GM12878 (cell line): Measurements from ENCODE around the gene HABP2. TPM values are rescaled to one million over a fixed set of nuclear protein-coding genes. Genes with fewer than 3 reads are reported as not detected.

Source experiments
- ATAC-seq: fragments of 200-7000 bp; cut with Tn5 transposase; 3 replicates; pipeline ENCODE4 v1.9.1; 2020; ENCODE audit warnings: mild to moderate bottlenecking, moderate library complexity
- BruUV-seq: library from RNA; stranded (reverse); fragments of 400-500 nt; replicated peaks from 2 replicates; lab custom pipeline; 2021; lab: Mats Ljungman, UMichigan
- CTCF ChIA-PET: fragments of 300-600 bp; sonication (Branson Sonifier 250); formaldehyde crosslinking; extraction: SDS; loops from one replicate; lab custom pipeline; 2021; ENCODE audit warnings: inconsistent platforms; lab: Yijun Ruan, JAX
- POLR2A ChIA-PET: fragments of 350-600 bp; formaldehyde crosslinking; extraction: SDS; loops from one replicate; lab custom pipeline; 2021; ENCODE audit warnings: inconsistent platforms; lab: Charles Lee
- RAD21 ChIA-PET: fragments of 300-600 bp; sonication (Branson Sonifier 250); formaldehyde crosslinking; loops from one replicate; lab custom pipeline; 2023; ENCODE audit warnings: antibody characterized with exemption; ENCODE audit not compliant: unreplicated experiment; lab: Charles Lee
- SMC1A ChIA-PET: fragments of 300-600 bp; sonication (Branson Sonifier 250); formaldehyde crosslinking; loops from one replicate; lab custom pipeline; 2023; ENCODE audit not compliant: unreplicated experiment, uncharacterized antibody; lab: Charles Lee
- DNase-seq: peaks from one replicate; pipeline ENCODE4 v3.0.0-alpha.2; 2011; ENCODE audit warnings: low read depth, low spot score
- FAIRE-seq: peaks from 3 replicates; lab custom pipeline; 2011; peaks lifted over from hg19 to GRCh38; lab: Jason Lieb, UNC
- H2AFZ ChIP-seq: 2 replicates; pipeline ENCODE4 v1.6.0; 2011; ENCODE audit warnings: low read depth, low read length, control low read depth; ENCODE audit not compliant: control insufficient read depth
- H3K27ac ChIP-seq: 2 replicates; pipeline ENCODE4 v1.5.1; 2011; ENCODE audit warnings: control low read depth; ENCODE audit not compliant: control insufficient read depth, insufficient read depth
- H3K27me3 ChIP-seq, 2 experiments: replicated peaks in 1 of 2; 2 replicates each; pipeline versions ENCODE4 v1.6.0 to v1.6.1; 2011; ENCODE audit warnings: low read length in 1 of 2; ENCODE audit not compliant: control insufficient read depth in 2 of 2, insufficient read depth in 2 of 2
- H3K36me3 ChIP-seq, 2 experiments: 2 replicates each; pipeline ENCODE4 v1.5.1; 2011; ENCODE audit warnings: low read length in 1 of 2; ENCODE audit not compliant: control insufficient read depth in 2 of 2, insufficient read depth in 2 of 2
- H3K4me1 ChIP-seq: 2 replicates; pipeline ENCODE4 v1.6.1; 2011; ENCODE audit warnings: mild to moderate bottlenecking, low read length, moderate library complexity, mixed read lengths; ENCODE audit not compliant: control insufficient read depth, insufficient read depth
- H3K4me2 ChIP-seq: 2 replicates; pipeline ENCODE4 v1.6.0; 2011; ENCODE audit warnings: control low read depth; ENCODE audit not compliant: control insufficient read depth, insufficient read depth
- H3K4me3 ChIP-seq: fragments of 200-600 bp; sonication (generic); 2 replicates; pipeline ENCODE4 v1.5.1; 2016
- H3K79me2 ChIP-seq: 2 replicates; pipeline ENCODE4 v1.6.0; 2011; ENCODE audit warnings: low read length; ENCODE audit not compliant: control insufficient read depth, insufficient read depth
- H3K9ac ChIP-seq: 2 replicates; pipeline ENCODE4 v1.8.0; 2011; ENCODE audit warnings: low read length, control low read depth, mixed read lengths; ENCODE audit not compliant: control insufficient read depth, insufficient read depth
- H3K9me3 ChIP-seq: replicated peaks from 3 replicates; pipeline ENCODE4 v1.5.1; 2011; ENCODE audit warnings: mild to moderate bottlenecking, low read length; ENCODE audit not compliant: control insufficient read depth, insufficient read depth
- H4K20me1 ChIP-seq: 2 replicates; pipeline ENCODE4 v1.6.0; 2011; ENCODE audit not compliant: control insufficient read depth, insufficient read depth
- BCL11A ChIP-seq: IDR thresholded peaks from 2 replicates; pipeline ENCODE4 v1.6.1; 2011; ENCODE audit warnings: low read depth, low read length
- CBX3 ChIP-seq: fragments of 200-600 bp; sonication (generic); IDR thresholded peaks from 2 replicates; pipeline ENCODE4 v1.6.1; 2016; ENCODE audit warnings: low read depth, borderline replicate concordance
- CREM ChIP-seq: IDR thresholded peaks from 2 replicates; pipeline ENCODE4 v1.6.1; 2014; ENCODE audit warnings: antibody characterized with exemption, low read depth
- GATAD2B ChIP-seq: fragments of 450-650 bp; conservative IDR thresholded peaks from 2 replicates; pipeline ENCODE4 v1.6.1; 2017; ENCODE audit warnings: low read depth, mild to moderate bottlenecking, moderate library complexity
- HDAC2 ChIP-seq: fragments of 200-600 bp; sonication (generic); IDR thresholded peaks from 2 replicates; pipeline ENCODE4 v1.6.1; 2017
- NFIC ChIP-seq: IDR thresholded peaks from 2 replicates; pipeline ENCODE4 v1.6.1; 2012; ENCODE audit warnings: low read depth, mild to moderate bottlenecking, inconsistent platforms, low read length, moderate library complexity
- NKRF ChIP-seq: fragments of 450-650 bp; conservative IDR thresholded peaks from 2 replicates; pipeline ENCODE4 v1.6.1; 2017; ENCODE audit warnings: mild to moderate bottlenecking, moderate library complexity
- RUNX3 ChIP-seq: IDR thresholded peaks from 2 replicates; pipeline ENCODE4 v1.6.1; 2012; ENCODE audit warnings: low read length, inconsistent platforms
- SP1 ChIP-seq: IDR thresholded peaks from one replicate; pipeline ENCODE4 v1.6.1; 2011; ENCODE audit warnings: low read depth, low read length
- STAT1 ChIP-seq: fragments of 450-650 bp; conservative IDR thresholded peaks from 2 replicates; pipeline ENCODE4 v1.6.1; 2014; ENCODE audit warnings: antibody characterized with exemption, mild to moderate bottlenecking
- TAF1 ChIP-seq: IDR thresholded peaks from 2 replicates; pipeline ENCODE4 v1.6.1; 2011; ENCODE audit warnings: mild to moderate bottlenecking, low read depth, low read length, borderline replicate concordance
- WGBS: methylation state at CpG from one replicate; pipeline ENCODE4 v1.1.6; 2016; ENCODE audit warnings: low lambda C conversion rate; ENCODE audit not compliant: insufficient replicate concordance, insufficient coverage; ENCODE audit errors: missing lambda C conversion rate; 5-methylcytosine and 5-hydroxymethylcytosine counted together
- in situ Hi-C: fragments of 300-500 bp; cut with MboI; formaldehyde crosslinking; loops from 9 replicates; pipeline ENCODE4 v1.14.3; 2018; ENCODE audit warnings: mixed read lengths
- intact Hi-C: fragments of 100-400 bp; cut with micrococcal nuclease; formaldehyde crosslinking; loops from one replicate; pipeline ENCODE4 v1.14.2; 2022; ENCODE audit not compliant: unreplicated experiment
- polyA plus RNA-seq, 11 experiments: library from polyadenylated mRNA; depleted of rRNA in 4 of 11; unstranded in 6 of 11; stranded (reverse) in 5 of 11; fragments of >200 nt; fragmentation: Nextera tagmentation in 4 of 11; fragmentation: Illumina TruSeq in 1 of 11; extraction: Ambion mirVana in 4 of 11; extraction: Trizol in 1 of 11; gene quantifications; 1 replicate in 1 of 11; 2 replicates in 10 of 11; pipeline versions ENCODE4 v1.2.1 to v1.2.3, GENCODE V29; 2011 to 2016; ENCODE audit warnings: inconsistent platforms in 2 of 11, missing spikeins in 2 of 11, low read depth in 1 of 11
- total RNA-seq, 4 experiments: library from RNA; depleted of rRNA in 3 of 4; stranded (reverse); fragments of >200 nt in 3 of 4; fragmentation: Illumina TruSeq in 1 of 4; extraction: Trizol in 1 of 4; gene quantifications; 2 replicates each; pipeline versions ENCODE4 v1.2.1 to v1.2.3, GENCODE V29; 2013 to 2021

HABP2 gene
- total and polyA plus RNA-seq, 10 of the 15 experiments (the other 5 are each of a cell fraction or from before 2014, with no cell fraction given) = 0.13 TPM; not detected in 9

GRCh38 chr10:113631684-113632367, 79.0 kb downstream of the HABP2 start:
- no peaks in the 10 kb centered on the region for H3K36me3 ChIP-seq
- in situ Hi-C loops = no loop called here
- POLR2A ChIA-PET = no interaction called here
- no peaks in the 10 kb centered on the region for H3K79me2 ChIP-seq
- CTCF ChIA-PET = no interaction called here
- no peaks in the 10 kb centered on the region for H4K20me1 ChIP-seq
- TF ChIP-seq CBX3 = no peak
- TF ChIP-seq TAF1 = no peak
- TF ChIP-seq SP1 = no peak
- TF ChIP-seq NKRF = no peak
- no peak for TF ChIP-seq BCL11A
- TF ChIP-seq STAT1 = no peak
- no peak for TF ChIP-seq NFIC
- TF ChIP-seq GATAD2B = no peak
- no peak for TF ChIP-seq RUNX3
- TF ChIP-seq CREM = no peak
- no peak for TF ChIP-seq HDAC2
- no peak overlapping the region for H3K27ac ChIP-seq
- FAIRE-seq = no peak
- no peak overlapping the region for H3K9ac ChIP-seq
- SMC1A ChIA-PET = no interaction called here
- no TSS peak for BruUV-seq
- WGBS = 3% methylated on average over 6 of the region's 6 CpGs
- no peaks in the 10 kb centered on the region for H3K4me1 ChIP-seq
- no peak overlapping the region for H3K4me3 ChIP-seq
- DNase-seq = no peak
- no peak overlapping the region for H2AFZ ChIP-seq
- H3K9me3 ChIP-seq = no peaks in the 10 kb centered on the region; the same call in 2 of the 3 replicates
- H3K27me3 ChIP-seq = peaks cover 0 to 2% of the 10 kb centered on the region in 2 experiments; a peak in 1 of 4 replicates
- no peak for ATAC-seq
- RAD21 ChIA-PET = no interaction called here
- intact Hi-C loops = no loop called here
- H3K4me2 ChIP-seq = no peak overlapping the region

Other genes with a start within 250 kb of the HABP2 start
- gene NRAP, start 111.0 kb downstream of the HABP2 start, total RNA-seq (2014; rRNA removed) = not detected in 2 replicates
- not detected in 2 replicates for gene NRAP, start 111.0 kb downstream of the HABP2 start, total RNA-seq (2014; rRNA removed; fragmentation: Illumina TruSeq; extraction: Trizol)
- not detected in 2 replicates for gene NRAP, start 111.0 kb downstream of the HABP2 start, total RNA-seq (2021)
- not detected in 2 replicates for gene NRAP, start 111.0 kb downstream of the HABP2 start, polyA plus RNA-seq (2011; rRNA removed)
- gene NRAP, start 111.0 kb downstream of the HABP2 start, polyA plus RNA-seq (2014; fragmentation: Illumina TruSeq; extraction: Trizol) = not detected in 2 replicates
- gene NRAP, start 111.0 kb downstream of the HABP2 start, polyA plus RNA-seq (2014; fragmentation: Nextera tagmentation; extraction: Ambion mirVana) = not detected
- not detected in 2 replicates for gene NRAP, start 111.0 kb downstream of the HABP2 start, polyA plus RNA-seq (2014; rRNA removed)
- gene NRAP, start 111.0 kb downstream of the HABP2 start, polyA plus RNA-seq (2016; fragmentation: Nextera tagmentation; extraction: Ambion mirVana) = not detected
- gene CASP7, start 126.9 kb downstream of the HABP2 start, total RNA-seq (2014; rRNA removed) = 29.8 and 30.6 TPM in 2 replicates
- gene CASP7, start 126.9 kb downstream of the HABP2 start, total RNA-seq (2014; rRNA removed; fragmentation: Illumina TruSeq; extraction: Trizol) = 33.0 and 34.5 TPM in 2 replicates
- 25.5 and 25.6 TPM in 2 replicates for gene CASP7, start 126.9 kb downstream of the HABP2 start, total RNA-seq (2021)
- 34.4 and 35.9 TPM in 2 replicates for gene CASP7, start 126.9 kb downstream of the HABP2 start, polyA plus RNA-seq (2011; rRNA removed)
- 34.0 and 41.3 TPM in 2 replicates for gene CASP7, start 126.9 kb downstream of the HABP2 start, polyA plus RNA-seq (2014; fragmentation: Illumina TruSeq; extraction: Trizol)
- 10 to 100 TPM; 27.0 to 29.9 TPM for gene CASP7, start 126.9 kb downstream of the HABP2 start, polyA plus RNA-seq (2014; fragmentation: Nextera tagmentation; extraction: Ambion mirVana)
- gene CASP7, start 126.9 kb downstream of the HABP2 start, polyA plus RNA-seq (2014; rRNA removed) = 26.3 and 27.5 TPM in 2 replicates
- gene CASP7, start 126.9 kb downstream of the HABP2 start, polyA plus RNA-seq (2016; fragmentation: Nextera tagmentation; extraction: Ambion mirVana) = 10 to 100 TPM; 23.7 to 25.4 TPM
- not detected in 2 replicates for gene PLEKHS1, start 198.6 kb downstream of the HABP2 start, total RNA-seq (2014; rRNA removed)
- not detected in 2 replicates for gene PLEKHS1, start 198.6 kb downstream of the HABP2 start, total RNA-seq (2014; rRNA removed; fragmentation: Illumina TruSeq; extraction: Trizol)
- not detected in 2 replicates for gene PLEKHS1, start 198.6 kb downstream of the HABP2 start, total RNA-seq (2021)
- 0.03 and 0.04 TPM in 2 replicates for gene PLEKHS1, start 198.6 kb downstream of the HABP2 start, polyA plus RNA-seq (2011; rRNA removed)
- not detected in 2 replicates for gene PLEKHS1, start 198.6 kb downstream of the HABP2 start, polyA plus RNA-seq (2014; fragmentation: Illumina TruSeq; extraction: Trizol)
- gene PLEKHS1, start 198.6 kb downstream of the HABP2 start, polyA plus RNA-seq (2014; fragmentation: Nextera tagmentation; extraction: Ambion mirVana) = not detected
- 0.04 and 0.17 TPM in 2 replicates for gene PLEKHS1, start 198.6 kb downstream of the HABP2 start, polyA plus RNA-seq (2014; rRNA removed)
- gene PLEKHS1, start 198.6 kb downstream of the HABP2 start, polyA plus RNA-seq (2016; fragmentation: Nextera tagmentation; extraction: Ambion mirVana) = not detected